Measurements from ENCODE around the gene TMEM59. TPM values are rescaled to one million over a fixed set of nuclear protein-coding genes. Genes with fewer than 3 reads are reported as not detected.

Gene TMEM59
- total RNA-seq, 1 experiment from 2014 or later, result 121 TPM

DNA sequence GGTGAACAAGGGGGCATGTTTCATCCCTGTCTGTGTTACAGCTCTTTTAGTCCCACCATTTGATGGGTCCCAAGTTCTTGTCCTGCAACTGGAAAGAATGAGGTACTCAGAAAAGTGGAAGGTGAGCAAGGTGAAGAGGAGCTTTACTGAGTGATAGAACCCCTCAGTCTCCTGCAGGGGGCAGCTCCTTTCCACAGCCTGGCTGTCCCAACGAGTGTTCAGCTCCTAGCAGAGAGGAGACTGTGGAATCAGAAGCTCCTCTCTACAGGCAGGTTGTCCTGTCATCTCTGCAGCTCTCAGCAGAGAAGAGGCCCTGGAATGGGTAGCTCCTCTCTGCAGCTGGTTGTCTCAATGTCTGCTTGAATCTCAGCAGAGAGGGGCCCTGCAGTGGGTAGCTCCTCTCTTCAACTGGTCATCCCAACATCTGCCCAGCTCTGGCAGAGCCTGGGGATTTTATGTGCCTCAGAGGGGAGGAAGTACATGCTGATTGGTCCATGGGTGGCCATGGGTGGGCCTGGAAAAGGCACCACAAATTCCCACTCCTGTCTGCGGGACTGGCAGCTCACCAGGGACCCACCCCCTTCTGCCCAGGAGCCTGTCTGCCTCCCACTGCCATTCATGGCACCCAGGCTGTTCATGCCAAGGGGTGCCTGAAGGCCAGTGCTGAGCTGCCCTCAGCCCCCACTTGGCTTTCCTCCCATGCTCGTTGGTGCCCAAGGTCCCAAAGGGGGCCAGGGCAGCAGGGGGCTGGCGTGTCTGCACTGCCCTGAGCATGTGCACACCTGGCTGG, 60.7 kb downstream of the TMEM59 start (continued):
- TF ChIP-seq, protein P1, sequence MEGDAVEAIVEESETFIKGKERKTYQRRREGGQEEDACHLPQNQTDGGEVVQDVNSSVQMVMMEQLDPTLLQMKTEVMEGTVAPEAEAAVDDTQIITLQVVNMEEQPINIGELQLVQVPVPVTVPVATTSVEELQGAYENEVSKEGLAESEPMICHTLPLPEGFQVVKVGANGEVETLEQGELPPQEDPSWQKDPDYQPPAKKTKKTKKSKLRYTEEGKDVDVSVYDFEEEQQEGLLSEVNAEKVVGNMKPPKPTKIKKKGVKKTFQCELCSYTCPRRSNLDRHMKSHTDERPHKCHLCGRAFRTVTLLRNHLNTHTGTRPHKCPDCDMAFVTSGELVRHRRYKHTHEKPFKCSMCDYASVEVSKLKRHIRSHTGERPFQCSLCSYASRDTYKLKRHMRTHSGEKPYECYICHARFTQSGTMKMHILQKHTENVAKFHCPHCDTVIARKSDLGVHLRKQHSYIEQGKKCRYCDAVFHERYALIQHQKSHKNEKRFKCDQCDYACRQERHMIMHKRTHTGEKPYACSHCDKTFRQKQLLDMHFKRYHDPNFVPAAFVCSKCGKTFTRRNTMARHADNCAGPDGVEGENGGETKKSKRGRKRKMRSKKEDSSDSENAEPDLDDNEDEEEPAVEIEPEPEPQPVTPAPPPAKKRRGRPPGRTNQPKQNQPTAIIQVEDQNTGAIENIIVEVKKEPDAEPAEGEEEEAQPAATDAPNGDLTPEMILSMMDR (IDR thresholded peaks at IDR 0.05 in 2 of 3, conservative IDR thresholded peaks at IDR 0.05 in 1 of 3; ENCODE audit: borderline replicate concordance in 1 of 3, insufficient read depth in 1 of 3, low read depth in 2 of 3, low read length in 2 of 3), result peak; percentile 32 to 45 (median 42); a peak in 4 of 6 replicates
- TF ChIP-seq POLR2AphosphoS5 (IDR thresholded peaks at IDR 0.05; ENCODE audit: low read depth, low read length), result no peak

DNA sequence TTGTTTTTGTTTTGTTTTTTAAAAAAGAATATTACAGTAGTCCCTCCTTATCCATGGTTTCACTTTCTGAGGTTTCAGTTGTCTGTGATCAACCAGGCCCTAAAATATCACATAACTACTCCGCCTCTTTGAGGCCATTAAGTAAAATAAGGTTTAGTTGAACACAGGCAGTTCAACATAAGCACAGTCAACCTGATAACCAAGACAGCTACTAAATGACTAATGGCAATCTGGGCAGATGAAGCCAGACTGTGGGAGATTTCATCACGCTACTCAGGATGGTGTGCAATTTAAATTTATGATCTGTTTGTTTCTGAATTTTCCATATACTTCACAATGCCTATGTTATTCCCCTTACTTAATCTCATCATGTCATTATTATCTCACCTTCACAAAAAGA, 65.1 kb downstream of the TMEM59 start:
- Histone ChIP-seq H3K27me3 (ENCODE audit: insufficient read depth, low read length) (no peaks in the 10 kb centered on the region), H3K4me3 (replicated peaks in 1 of 2; ENCODE audit: low read depth in 1 of 2, low read length in 2 of 2) (no peak overlapping the region), H3K27ac (ENCODE audit: low read depth, low read length) (no peak overlapping the region), H3K36me3 (ENCODE audit: control insufficient read depth in 1 of 2, insufficient read depth in 2 of 2, low read length in 2 of 2) (no peaks in the 10 kb centered on the region), H3K79me2 (ENCODE audit: insufficient read depth, low read length) (no peaks in the 10 kb centered on the region), H3K9ac (ENCODE audit: low read length) (no peak overlapping the region), H3K9me2 (ENCODE audit: insufficient read depth) (no peaks in the 10 kb centered on the region), H3K4me2 (ENCODE audit: low read length) (no peak overlapping the region), H3K4me1 (ENCODE audit: control insufficient read depth in 1 of 2, insufficient read depth in 2 of 2, low read length in 2 of 2) (peaks cover 0 to under 1% of the 10 kb centered on the region in 2 experiments; a peak in 2 of 4 replicates), H2AFZ (ENCODE audit: low read depth, low read length, poor library complexity, severe bottlenecking) (no peak overlapping the region), H4K20me1 (ENCODE audit: insufficient read depth) (no peaks in the 10 kb centered on the region), H3K9me3 (ENCODE audit: control insufficient read depth in 1 of 2, insufficient read depth in 1 of 2, low read depth in 1 of 2, low read length in 2 of 2) (no peaks in the 10 kb centered on the region)
- TF ChIP-seq, protein P1 (IDR thresholded peaks at IDR 0.05 in 2 of 3, conservative IDR thresholded peaks at IDR 0.05 in 1 of 3; ENCODE audit: borderline replicate concordance in 1 of 3, insufficient read depth in 1 of 3, low read depth in 2 of 3, low read length in 2 of 3), result no peak
- no peak for TF ChIP-seq CBX3 (IDR thresholded peaks at IDR 0.05; ENCODE audit: low read depth)
- TF ChIP-seq, protein P2, sequence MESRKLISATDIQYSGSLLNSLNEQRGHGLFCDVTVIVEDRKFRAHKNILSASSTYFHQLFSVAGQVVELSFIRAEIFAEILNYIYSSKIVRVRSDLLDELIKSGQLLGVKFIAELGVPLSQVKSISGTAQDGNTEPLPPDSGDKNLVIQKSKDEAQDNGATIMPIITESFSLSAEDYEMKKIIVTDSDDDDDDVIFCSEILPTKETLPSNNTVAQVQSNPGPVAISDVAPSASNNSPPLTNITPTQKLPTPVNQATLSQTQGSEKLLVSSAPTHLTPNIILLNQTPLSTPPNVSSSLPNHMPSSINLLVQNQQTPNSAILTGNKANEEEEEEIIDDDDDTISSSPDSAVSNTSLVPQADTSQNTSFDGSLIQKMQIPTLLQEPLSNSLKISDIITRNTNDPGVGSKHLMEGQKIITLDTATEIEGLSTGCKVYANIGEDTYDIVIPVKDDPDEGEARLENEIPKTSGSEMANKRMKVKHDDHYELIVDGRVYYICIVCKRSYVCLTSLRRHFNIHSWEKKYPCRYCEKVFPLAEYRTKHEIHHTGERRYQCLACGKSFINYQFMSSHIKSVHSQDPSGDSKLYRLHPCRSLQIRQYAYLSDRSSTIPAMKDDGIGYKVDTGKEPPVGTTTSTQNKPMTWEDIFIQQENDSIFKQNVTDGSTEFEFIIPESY (IDR thresholded peaks at IDR 0.05; ENCODE audit: extremely low read depth, insufficient replicate concordance, low read length), result no peak
- no peak for TF ChIP-seq EZH2 (IDR thresholded peaks at IDR 0.05)
- no peak for TF ChIP-seq RAD21 (IDR thresholded peaks at IDR 0.05; ENCODE audit: low read depth)
- TF ChIP-seq, protein P3, sequence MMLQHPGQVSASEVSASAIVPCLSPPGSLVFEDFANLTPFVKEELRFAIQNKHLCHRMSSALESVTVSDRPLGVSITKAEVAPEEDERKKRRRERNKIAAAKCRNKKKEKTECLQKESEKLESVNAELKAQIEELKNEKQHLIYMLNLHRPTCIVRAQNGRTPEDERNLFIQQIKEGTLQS (IDR thresholded peaks at IDR 0.05), result no peak
- TF ChIP-seq TCF7L2 (IDR thresholded peaks at IDR 0.05; ENCODE audit: borderline replicate concordance, extremely low read depth, insufficient read depth, insufficient read length), result no peak
- TF ChIP-seq ELF1 (IDR thresholded peaks at IDR 0.05; ENCODE audit: borderline replicate concordance, low read depth), result no peak
- TF ChIP-seq YY1 (IDR thresholded peaks at IDR 0.05; ENCODE audit: extremely low read depth, insufficient replicate concordance, low read depth, low read length), result no peak
- no peak for TF ChIP-seq CEBPB (IDR thresholded peaks at IDR 0.05; ENCODE audit: low read depth)
- no peak for TF ChIP-seq FOSL1 (IDR thresholded peaks at IDR 0.05; ENCODE audit: low read depth)
- no peak for TF ChIP-seq ZFX (IDR thresholded peaks at IDR 0.05)
- ATAC-seq (no peak), DNase-seq (ENCODE audit: low read depth, low spot score) (no peak)
- ChIA-PET CTCF (no interaction called here), POLR2A (no interaction called here), RAD21 (ENCODE audit: low non-redundant PET in 1 of 2, low total read pairs in 2 of 2, uncharacterized antibody in 2 of 2, unreplicated experiment in 2 of 2) (no interaction called here)
- BruUV-seq (replicated peaks), result no TSS peak
- intact Hi-C loops (cut with micrococcal nuclease), result no loop called here
